Stimulated activated CD8-positive, alpha-beta memory T cell treated with anti-CD3 and anti-CD28 coated beads, Interleukin-4, amount 100 ng/mL, for 24 hours (primary cell): Measurements from ENCODE around the gene CPB1.

Source experiments
- DNase-seq: peaks from one replicate; pipeline ENCODE4 v3.0.0-alpha.2; 2020; ENCODE audit warnings: low read depth

Gene CPB1

DNA sequence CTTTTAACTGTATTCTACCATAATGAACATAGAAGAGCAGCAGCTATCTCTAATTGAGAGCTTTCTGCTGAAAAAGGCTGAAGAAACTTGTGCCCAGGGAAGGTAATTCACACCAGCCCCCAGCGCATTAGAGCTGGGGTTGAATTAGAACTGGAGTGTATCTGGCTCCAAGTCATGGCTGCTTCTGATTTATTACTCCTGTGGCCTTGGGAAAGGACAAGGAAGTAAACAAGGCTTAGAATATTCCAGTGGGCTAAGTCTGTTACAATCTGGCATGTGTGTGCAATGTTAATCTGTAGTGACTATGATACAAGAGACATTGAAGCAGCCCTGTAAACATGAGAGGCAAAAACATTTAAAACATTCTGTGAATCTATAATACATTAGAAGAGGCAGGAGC lies 55.6 kb downstream of the CPB1 start:
- DNase-seq, result no peak

DNA sequence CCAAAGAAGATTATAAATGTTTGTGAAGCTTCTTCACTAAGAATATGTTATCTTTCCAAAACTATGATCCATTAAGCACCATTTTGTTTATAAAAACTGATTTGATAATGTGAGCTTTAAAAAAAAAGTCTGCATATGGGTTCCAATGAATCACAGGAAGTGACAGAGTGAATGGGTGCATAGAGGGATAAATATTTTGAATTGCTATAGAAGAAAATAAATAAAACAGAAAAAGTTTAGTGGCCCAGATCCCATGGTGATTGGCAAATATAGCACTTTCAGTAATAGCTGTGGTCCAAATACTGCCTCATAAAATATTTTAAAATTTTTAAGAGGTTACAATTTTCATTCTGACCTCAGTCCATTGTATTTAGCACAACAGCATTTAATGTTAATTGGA lies 56.6 kb downstream of the CPB1 start:
- no peak for DNase-seq

DNA sequence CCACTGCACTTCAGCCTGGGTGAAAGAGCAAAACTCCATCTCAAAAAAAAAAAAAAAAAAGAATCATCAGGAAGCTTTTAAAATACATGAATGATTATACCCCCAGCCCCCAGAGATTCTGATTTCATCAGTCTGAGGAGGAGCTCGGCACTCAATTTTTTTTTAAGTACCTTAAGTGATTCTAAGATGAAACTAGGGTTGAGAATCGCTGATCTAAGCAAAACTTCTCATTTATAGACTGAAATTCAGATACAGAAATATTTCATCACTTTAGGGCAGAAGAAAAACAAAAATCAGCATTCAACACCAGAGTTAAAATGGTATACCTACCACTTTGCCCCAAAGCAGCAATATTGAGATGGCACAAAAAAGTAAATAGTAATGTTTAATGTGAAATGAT lies 62.2 kb downstream of the CPB1 start:
- DNase-seq, result no peak

DNA sequence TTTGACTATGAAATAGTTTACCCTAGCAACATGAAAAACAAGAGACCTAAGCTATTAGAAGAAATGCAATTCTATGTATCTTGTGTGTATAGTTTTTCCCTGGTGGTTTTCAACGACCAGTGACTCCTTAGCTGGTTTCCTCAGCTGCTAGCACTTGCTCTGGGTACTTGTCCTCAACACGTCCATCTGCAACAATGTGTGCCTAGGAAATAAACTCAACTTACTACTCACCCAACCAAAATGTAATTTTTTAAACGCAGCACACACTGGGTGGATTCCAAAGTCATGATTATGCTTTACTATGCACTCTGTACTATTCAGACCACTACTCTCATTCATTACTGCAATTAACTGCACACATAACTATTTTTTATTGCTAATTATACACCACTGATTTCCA lies 68.5 kb downstream of the CPB1 start:
- no peak for DNase-seq

DNA sequence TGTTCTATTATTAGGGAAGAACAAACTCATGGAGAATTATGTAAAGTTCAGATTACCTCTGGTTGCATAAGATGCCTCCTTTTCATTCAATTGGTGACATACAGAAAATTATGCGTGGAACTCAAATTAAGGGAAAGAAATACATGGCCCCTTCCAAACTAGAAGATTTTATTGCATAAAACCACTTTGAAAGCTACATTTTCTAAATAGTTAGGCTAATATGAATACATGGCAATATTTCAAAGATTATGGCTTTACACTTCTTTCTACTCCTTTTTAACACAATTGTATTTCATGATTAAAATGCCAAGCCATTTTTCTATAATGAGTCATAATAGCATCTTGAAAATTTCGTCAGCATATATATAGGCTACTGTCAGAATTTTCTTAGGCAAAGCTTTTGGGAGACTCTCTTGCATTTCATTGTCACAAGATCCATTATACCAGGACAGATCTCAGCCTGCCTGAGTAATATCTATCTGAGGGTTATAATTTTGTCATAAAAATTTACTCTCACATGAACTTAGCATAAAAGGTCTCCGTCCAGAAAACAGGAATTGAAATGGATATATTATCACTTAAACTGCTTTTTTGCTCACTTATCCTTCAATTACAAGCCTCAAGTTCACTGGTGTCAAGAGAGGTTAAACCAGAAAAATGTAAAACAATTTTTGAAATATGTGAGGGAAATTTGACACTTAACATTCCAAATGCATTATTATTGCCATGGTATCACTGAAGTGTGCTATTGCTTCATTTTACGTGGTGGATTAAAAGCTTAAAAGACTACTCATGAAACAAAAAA lies 74.6 kb downstream of the CPB1 start:
- no peak for DNase-seq

DNA sequence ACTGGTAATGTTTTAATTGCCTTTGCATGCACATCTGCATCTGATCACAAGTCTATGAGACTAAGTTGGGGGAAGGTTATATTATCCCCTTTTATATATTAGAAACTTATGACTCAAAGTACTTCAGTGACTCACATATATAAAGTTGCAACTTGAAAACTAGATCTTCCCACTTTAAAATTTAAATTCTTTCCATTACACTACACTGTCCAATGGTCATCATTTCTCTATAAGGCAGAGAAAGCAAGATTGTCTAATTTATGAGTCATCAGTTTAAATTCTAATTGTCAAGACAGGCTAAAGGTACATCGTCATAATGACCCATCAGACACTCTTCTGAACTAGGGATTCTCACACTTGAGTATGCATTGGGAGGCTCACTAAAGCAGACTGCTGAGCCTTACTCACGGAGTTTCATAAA lies 75.4 kb downstream of the CPB1 start:
- DNase-seq, result no peak

DNA sequence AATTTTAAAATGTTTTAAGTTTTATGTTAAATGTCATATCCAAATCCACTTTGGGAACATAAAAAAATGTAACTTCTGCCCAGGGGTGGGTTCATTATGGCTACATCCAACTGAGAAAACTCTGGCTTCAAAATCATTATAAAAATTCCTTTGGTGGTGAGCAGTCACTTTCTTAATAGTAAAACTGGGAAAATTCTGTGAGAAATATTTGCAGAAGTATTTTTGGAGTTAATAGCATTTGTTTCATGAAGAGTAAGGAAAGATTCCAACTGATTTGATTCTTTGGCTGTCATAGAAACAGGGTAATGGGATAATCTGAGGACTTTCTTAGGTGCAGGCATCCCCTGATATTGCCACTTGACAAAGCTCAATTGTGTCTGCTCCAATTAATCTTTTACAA lies 76.3 kb downstream of the CPB1 start:
- DNase-seq, result no peak

DNA sequence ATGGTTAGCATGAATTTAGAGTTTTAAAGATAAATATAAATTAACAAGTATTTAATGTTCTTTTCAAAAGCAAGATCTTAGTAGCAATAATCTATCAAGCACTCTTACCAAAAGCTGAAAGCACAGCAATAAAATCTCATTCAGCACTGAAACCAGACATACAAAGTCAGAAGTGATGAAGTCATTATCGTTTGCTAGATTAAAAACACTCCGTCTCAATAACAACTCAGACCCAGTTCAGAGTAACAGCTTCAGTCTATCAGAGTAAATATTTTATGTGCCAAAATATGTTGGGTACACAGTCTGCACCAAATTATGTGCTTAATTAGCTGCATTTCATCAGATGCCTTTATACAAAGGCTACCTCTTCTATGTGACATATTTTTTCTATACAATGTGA lies 79.1 kb downstream of the CPB1 start:
- DNase-seq, result no peak
